HG03097 (cell line): ENCODE measurements around the gene LSAMP.
"Not testable (repeated sequence)": the region's sequence is repeated elsewhere in the genome, so short reads cannot be mapped to it uniquely, and the experiment has no call there.

Source experiments
- ATAC-seq: cut with Tn5 transposase; IDR thresholded peaks from one replicate; pipeline ENCODE4 v1.9.1; 2021; ENCODE audit not compliant: unreplicated experiment, low FRiP score

The LSAMP gene

DNA sequence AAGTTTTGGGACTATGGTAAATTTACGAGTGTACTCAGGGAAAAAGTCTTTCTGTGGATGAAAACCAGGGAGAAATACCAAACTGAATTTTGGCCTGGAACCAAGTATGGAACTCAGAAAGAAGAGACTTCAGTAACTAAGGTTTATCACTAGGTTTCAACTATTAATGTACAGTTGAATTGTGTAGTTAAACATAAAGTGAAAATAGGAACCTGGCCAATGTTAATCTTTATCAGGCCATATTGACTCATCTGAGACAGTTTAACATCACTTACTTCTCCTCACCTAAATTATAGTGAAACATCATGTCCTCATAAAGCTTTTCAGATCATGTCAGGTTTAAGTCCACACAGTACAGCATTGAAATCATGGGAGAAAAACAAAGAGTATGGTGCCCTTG is 197.7 kb downstream of the LSAMP start:
- no peak for ATAC-seq

DNA sequence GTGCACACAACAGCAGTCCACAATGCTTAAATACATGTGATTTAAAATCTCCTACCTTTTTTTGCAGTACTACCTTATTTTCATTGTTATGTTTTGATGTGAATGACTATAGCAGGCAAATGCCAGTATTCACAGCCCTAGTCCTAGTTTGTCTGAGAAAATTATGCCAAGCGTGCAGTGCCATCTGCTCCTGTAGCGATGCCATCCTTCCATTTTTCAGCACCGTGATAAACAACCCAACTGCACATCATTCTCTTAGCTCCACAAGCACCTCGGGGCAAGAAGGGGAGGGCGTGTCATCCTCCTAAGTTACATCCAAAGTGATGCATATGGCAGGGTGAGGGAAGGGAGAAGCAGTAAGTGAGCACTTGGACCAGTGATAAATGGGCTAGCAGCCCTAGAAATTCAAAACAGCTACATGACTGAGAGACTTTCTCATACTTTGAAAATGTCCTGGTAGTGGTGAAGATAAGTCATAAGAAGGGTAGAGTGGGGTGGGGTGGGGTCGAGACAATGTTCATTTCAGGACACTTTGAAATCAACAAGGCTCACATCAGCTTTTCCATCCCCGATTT is 198.8 kb downstream of the LSAMP start:
- no peak for ATAC-seq

DNA sequence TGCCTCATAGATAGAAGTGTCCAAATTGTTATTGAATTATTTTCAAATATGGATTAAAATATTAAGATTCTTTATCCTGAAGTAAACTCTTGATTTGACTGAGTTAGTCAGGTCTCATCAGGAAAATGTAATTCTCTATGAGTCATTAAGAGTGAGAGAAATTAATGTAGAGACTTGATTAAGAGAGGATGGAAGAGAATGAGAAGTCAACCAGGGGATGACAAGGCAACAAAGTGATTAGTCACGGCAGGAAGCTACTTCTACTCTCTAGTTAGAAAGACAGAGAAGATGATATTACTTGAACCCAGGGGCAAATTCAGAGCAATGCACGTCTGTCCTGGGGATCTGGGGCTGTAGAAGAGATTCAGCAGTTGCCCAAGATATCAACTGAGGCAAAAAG is 202.5 kb downstream of the LSAMP start:
- ATAC-seq = no peak

DNA sequence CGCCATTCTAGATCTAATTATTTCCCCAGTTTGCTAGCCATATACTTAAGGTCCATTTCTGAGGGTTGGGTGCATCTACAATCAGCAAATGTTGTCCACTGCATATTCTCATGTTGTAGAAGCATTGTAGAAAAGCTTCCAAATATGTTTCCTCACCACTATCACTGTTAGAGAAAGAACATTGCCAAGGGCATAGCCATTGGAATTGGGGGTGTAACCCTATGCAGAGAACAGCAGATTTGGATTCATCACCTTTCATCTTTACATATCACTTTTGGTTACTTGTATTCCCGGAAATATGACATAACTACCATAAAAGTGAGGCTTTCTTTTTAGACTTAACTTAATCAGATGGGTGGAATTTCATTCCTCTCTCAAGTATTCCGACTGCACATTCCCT is 203.6 kb downstream of the LSAMP start:
- ATAC-seq = no peak

DNA sequence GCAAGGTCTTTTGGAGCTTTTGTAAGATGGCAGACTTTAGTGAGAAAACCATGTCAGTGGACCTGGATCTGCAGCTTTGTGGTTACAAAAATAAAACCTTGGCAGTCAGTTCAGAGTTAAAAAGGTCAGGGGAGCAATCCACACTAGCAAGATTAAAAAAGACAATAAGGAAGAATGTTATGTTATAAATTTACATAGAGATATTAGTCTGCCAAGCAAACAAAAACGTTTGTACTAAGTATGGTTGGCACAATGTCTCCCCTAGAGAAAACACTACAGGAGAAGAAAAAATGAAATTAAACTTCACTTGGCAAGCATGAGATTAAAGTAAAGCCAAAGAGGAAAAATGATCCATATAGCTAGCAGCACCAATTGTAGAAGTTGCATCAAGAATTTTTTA is 205.0 kb downstream of the LSAMP start:
- ATAC-seq = no peak

DNA sequence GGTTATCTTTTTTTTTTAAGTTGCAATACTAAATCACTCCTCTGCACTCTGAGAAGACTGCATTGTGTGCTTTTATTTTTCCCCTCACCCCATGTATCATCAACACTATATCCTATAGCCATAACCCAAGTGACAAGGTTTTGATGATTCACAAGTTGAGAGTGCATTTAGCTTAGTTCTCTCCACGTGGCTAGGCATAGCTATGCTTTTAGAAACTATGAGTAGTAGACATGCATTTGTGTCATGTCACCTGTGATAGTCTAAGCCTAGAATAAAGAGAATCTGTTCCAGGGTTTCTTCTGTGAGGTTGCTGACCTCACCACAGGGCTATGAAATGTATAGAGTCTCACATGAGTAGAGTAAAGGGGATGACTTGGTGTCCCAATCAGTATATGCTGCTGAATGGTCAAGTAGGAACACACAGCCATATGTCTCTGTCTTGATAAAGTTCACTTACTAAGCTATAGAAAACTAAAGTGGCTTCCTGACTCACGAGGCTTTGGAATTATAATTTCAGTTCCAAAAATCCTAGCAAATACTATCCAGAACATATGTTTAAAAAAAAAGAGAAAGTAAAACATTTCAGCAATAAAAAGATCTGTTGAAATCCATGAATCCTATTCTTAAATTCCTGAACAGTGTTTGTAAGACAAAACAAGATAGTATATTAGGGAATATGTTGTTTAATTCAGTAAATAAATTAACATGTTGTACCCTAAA is 206.3 kb downstream of the LSAMP start:
- ATAC-seq = no peak

DNA sequence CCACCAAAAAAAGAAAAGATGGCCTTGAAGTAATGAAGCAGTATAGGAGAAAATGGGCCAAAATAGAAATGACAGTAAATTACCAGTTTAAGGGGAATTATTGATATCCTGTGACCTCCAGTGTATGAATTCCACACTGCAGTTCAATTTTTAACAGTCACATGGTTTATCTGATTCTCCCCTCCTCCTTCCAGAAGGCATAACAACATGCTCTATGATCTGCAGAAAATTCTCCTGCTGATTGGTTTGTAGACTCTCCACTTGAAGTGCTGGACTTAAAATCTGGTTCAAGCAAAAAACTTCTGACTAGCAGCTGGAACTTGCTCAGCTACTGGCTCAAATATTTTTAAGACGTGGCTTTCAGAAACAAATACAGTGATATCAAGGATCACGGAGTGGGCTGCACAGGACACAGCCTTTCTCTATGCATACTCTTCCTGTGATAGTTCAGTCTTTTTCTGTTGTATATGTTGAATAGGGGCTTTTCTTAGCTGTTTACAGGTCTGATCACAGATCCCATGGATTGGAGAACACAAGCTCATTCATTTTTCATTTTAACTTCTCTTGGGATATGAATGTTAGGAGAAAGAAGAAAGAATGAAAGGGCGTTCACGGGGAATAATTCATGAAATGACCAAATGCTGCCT is 211.5 kb downstream of the LSAMP start:
- ATAC-seq = no peak

DNA sequence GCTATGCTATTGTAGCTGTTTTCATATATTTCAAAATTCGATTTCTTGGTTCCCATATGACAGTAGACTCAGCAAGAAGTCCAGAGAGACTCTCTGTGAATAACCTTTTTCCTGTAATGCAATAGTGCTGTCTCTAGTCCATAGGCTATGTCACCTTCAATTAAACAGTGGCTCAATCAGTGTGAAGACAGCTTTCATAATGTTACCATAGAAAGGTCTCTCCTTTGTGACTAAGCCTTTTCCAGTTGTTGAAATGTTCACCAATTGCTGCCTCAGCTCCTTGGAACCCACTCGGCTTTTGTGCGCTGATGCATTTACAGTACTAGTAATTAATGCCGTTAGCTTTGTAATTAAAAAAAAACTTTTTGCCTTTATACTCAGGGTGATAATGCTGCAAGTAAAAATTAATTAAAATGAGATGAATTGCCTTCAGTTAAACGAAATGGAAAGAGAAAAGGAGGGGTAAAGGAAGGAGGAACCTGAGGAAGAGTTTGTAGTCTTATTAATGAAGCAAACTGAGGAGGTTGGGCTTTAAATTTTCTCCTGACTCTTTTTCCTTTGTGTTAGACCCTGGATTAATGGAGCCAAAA is 214.8 kb downstream of the LSAMP start:
- no peak for ATAC-seq

DNA sequence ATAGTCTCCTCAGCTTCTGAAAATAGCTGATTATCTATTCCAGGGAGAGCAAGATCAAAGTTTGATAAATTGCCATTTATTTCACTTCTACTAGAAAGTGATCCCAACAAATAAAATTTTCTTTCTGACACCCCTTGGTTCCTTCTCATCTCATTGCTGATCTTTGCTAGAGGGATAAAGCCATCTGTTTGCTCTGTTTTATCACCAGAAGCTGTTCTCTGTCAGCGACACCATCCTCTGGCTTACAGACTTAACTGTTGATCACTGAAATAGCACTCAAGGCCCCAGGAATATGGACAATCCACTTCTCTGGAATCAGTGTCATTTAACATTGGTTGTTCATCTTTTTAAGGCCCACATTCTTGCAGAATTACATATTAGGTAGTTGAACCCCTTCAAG is 219.0 kb downstream of the LSAMP start:
- ATAC-seq = no peak

DNA sequence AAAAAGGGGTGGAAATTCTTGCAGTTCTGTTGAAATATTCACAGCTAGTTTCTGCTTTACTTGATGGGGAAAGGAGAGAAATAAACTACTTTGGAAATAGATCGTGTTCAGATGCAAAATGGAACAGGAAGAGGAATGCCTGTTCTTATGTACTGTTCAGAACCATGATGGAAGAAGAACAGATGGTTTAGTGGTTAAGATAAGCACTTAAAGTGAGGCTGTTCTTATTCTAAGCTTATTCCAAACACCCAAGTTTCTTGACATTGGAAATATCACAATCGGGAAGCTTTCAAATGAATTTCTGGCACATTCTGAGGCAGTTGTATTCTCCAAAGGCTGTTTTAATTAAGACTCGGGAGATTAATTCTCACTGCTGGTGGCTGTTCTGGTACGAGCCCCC is 228.5 kb downstream of the LSAMP start:
- no peak for ATAC-seq

DNA sequence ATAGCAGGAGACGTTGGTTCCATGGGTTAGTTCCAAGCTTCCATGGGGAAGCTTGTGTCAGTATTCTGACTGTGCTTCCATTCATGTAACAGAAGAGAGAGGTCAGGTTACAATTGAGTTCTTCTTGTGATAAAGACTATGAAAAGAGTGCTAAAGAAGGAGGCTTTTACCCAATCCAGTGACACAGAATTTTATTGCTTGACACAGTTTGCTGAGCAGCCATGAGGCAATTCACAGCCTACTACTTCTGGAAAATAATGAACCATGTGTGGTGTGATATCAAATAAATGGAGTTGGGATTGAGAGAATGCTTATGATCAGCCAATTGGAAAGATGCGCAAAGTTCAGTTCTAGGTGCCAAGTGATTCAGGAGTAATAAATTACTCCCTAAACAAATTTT is 233.4 kb downstream of the LSAMP start:
- ATAC-seq = no peak

DNA sequence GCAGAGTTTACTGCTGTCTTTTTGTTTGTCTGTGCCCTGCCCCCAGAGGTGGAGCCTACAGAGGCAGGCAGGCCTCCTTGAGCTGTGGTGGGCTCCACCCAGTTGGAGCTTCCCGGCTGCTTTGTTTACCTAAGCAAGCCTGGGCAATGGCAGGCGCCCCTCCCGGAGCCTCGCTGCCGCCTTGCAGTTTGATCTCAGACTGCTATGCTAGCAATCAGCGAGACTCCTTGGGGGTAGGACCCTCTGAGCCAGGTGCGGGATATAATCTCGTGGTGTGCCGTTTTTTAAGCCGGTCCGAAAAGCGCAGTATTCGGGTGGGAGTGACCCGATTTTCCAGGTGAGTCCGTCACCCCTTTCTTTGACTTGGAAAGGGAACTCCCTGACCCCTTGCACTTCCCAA is 236.5 kb downstream of the LSAMP start:
- ATAC-seq = not testable (repeated sequence)

DNA sequence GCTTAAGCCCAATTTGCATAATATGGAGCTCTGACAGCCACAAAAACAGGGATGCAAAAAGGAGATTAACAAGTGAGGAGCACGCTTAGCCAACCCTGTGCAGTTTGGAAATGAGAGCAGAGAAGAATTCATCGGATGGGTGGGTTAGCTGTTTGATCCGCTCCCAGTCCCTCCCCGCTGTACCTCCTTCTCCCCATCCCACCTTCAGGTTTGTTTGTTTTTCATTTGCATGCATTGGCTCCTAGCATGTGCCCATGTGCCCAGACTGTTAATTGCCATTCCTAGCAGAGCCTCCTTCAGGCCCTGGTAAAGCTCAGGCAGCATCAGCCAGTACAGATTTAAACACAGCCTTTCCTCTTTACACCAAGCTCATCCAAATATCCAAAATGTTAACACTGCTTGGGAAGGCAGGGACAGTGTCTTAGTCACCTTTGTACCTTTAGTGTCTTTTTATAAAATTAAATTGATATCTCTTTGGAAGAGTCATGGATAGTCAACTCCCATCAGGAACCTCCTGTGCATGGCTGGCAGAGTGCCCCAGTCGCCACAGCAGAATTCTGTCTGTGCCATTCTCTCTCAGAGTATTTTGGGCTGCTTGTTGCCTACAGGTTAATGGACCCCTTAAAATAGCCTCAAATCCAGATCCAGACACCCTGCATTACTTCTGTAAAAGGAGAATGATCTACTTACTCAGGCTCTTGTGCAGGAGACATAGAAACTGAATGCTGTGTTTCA is 244.2 kb downstream of the LSAMP start:
- no peak for ATAC-seq

DNA sequence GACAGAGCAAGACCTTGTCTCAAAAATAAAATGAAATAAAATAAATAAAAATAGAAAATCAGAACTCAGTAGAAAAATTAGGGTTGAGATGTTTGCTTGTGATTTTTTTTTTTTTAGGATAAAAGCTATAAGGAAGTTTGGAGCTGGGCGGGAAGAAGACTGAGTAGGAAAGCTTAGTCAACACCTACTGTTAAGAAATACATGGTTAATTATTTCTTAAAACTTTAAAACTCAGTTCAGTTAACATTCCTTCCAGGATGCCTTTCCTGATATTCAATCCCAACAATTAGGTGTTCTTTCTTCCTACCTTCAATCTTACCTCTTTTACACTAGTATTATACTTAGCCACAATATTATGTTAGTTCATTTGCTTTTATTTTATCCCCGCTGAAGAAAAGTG is 246.2 kb downstream of the LSAMP start:
- no peak for ATAC-seq

DNA sequence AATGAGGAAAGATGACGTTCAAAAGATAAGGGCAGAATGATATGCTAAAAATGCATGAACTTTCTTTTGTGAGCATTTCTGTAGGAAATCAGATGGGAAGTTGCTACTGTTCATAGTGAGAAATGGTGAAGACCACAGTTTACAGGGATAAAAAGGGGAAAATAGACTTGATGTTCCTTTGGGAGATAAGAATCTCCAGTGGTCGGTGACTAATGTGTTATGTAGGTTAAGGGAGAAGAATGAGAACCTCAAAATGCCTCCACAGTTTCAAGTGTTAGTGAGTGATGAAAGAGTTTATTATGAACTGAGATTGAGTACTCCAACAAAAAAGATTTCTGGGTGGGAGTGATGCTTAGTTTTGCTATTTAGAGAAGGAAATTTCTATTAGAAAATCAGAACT is 247.2 kb downstream of the LSAMP start:
- ATAC-seq = no peak

DNA sequence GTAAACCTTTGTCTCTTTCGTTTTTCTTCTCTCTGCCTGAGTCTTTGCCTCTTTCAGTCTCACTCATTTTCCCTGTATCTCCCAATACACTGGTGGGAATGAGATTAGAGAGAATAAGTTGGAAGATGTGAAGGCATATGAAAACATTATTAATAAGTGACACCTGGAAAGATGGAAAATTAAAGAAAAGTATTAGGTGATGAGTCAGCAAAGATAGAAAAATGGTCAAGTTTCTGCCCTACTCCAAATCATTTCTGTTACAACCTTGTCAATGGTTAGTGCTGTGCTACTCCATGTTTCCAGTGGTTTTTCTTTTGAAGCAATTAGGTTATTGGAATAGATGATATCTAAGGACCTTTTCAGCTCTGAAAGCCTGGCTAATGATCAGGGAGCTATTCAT is 252.8 kb downstream of the LSAMP start:
- no peak for ATAC-seq

DNA sequence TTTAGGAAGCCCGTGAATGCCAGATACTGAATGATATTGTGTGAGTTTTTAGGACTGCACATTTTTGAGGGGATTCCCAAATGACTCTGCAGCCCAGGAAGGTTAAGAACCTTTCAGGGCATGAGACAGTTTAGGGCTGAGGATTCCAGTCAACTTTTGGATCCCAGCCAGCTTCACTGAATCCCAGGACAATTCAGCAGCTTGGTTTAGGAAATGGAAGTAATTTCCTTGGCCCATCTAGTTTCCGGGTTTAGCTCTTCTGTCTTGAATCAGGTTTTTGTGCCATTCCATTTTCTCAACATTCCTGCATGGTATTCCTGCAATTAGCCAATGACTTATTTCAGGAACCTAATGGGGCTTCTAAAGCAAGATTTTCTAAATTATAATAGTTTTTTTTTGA is 253.9 kb downstream of the LSAMP start:
- no peak for ATAC-seq

DNA sequence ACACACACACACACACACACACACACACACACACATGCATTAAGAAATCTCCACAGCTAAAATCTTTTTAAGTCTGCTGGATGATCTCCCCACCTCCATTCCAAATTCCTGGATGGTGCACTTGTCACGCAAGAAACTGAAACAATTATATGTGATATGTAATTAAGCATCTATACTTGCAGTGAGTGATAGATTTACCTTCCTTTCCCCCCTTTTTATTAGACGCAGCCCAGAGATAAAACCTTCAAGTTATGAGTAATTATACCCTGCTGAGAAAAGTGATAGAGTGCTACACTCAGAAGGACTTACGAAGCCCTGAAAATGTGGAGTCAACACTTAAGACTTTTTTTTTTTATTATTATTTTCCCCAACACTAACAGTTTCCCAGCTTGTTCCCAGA is 255.2 kb downstream of the LSAMP start:
- ATAC-seq = no peak

DNA sequence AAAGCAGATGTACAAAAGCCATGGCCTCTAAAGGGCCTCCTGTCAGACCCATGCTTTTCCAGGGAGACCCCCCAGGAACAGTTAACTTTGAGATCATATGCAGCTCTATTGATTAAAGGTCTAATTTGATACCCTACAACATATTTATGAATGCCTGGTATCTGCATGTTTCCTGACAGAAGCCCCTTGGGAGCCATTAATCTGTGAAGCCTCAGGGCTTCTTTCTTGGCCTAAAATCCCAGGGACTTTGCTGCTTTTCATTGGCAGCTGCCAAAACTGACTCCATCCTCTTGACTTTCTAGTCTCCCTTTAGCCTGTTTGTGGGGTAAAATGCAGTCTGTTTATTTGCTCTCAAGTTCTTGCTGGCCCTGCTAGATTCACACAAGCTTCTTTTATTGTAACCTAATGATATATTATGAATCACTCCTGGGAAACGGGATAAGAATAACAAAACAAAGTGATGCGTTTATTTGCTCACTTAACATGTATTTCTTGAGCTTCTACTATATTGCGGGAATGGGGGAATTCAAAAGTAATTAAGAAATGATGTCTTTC is 257.0 kb downstream of the LSAMP start:
- no peak for ATAC-seq

DNA sequence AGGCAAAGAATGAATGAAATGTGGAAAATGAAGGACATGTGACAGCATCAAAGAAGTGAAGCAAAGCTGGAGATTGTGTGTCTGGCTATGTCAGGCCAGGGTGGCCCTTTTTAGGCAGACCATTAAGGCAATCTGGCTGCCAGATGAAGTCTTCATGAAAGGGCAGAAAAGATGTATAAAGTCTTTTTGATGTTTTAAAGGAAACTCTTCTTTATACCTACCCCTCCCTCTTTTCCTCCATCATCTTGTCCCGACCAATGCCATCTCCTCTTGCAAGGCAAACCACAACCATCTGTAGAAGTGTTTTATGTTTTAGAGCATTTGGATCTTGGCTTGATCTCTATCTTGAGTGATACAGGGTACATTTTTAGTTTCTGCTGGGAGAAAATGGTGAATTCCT is 259.2 kb downstream of the LSAMP start:
- ATAC-seq = no peak

DNA sequence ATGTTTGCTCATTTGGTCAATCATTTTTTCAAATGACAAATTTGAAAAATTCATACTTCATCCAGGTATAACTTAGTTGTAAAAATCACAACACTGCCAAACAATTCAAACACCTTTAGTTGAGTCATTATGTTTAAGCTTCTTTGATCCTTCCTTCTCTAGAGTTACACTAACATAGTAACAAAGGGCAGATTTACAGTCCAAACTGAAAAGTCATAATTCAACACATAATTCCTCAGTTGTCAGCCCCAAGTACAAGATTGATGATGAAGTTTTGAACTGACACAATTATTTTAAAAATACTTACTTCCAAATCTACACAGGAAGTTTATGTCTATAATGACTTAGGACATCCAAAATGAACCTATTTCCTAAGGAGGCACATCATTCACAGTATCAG is 264.1 kb downstream of the LSAMP start:
- ATAC-seq = no peak
